ENCODE data around the gene RNF145. TPM values are rescaled to one million over a fixed set of nuclear protein-coding genes. Genes with fewer than 3 reads are reported as not detected.
"Not testable (repeated sequence)": the region's sequence is repeated elsewhere in the genome, so short reads cannot be mapped to it uniquely, and the experiment has no call there.

RNF145 gene
- polyA plus RNA-seq, 2 donors = 26.2 to 48.6 TPM

DNA sequence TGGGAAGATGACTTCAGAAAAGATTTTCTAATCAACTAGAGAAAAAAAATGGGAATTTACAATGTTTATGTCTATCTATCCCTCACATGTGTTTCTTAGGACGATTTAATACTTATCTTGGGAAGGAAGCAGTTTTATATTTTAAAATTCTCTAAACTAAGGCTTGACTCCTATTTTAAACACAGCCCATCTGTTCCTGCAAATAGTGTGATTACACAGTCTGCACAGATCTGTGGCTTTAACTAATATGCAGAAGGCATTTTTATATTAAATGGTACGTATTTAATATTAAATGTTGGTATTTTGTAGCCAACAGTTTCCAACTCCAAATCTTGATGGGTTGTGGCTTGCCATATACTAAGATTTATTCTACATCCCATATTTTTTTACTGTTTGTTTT lies 56.5 kb downstream of the RNF145 start:
- WGBS, 2 donors = 74 to 75% methylated on average over 2 of the region's 2 CpGs
- H3K9me3 ChIP-seq (ENCODE audit: control insufficient read depth in 2 of 2, insufficient read depth in 1 of 2, low read depth in 1 of 2, low read length in 1 of 2) = no peaks in the 10 kb centered on the region
- H3K27ac ChIP-seq (ENCODE audit: low read depth in 2 of 2, low read length in 1 of 2) = no peak overlapping the region
- H3K27me3 ChIP-seq (ENCODE audit: control insufficient read depth in 1 of 2, insufficient read depth in 2 of 2, low read length in 2 of 2) = no peaks in the 10 kb centered on the region
- H3K4me3 ChIP-seq (ENCODE audit: low read depth in 1 of 2, low read length in 2 of 2) = no peak overlapping the region
- H3K4me1 ChIP-seq (ENCODE audit: control insufficient read depth in 2 of 2, insufficient read depth in 2 of 2, low read length in 1 of 2) = no peaks in the 10 kb centered on the region
- peaks cover 0 to 6% of the 10 kb centered on the region in 2 donors for H3K36me3 ChIP-seq (ENCODE audit: control insufficient read depth in 2 of 2, insufficient read depth in 2 of 2, low read length in 1 of 2)

DNA sequence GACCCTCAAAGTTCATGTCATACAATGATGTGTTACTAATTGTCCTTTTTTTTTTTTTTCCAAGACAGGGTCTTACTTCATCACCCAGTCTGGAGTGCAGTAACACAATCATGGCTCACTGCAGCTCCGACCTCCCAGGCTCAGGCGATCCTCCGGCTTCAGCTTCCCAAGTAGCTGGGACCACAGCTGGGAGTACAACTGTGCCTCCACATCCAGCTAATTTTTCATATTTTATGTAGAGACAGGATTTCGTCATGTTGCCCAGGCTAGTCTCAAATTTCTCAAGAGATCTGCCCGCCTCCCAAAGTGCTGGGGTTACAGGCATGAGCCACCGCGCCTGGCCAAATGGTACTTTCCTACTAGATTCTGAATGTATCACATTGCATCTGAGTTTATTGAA lies 60.3 kb downstream of the RNF145 start:
- Histone ChIP-seq H3K4me1 (ENCODE audit: control insufficient read depth in 2 of 2, insufficient read depth in 2 of 2, low read length in 1 of 2) (no peaks in the 10 kb centered on the region), H3K9me3 (ENCODE audit: control insufficient read depth in 2 of 2, insufficient read depth in 1 of 2, low read depth in 1 of 2, low read length in 1 of 2) (no peaks in the 10 kb centered on the region), H3K27ac (ENCODE audit: low read depth in 2 of 2, low read length in 1 of 2) (no peak overlapping the region), H3K27me3 (ENCODE audit: control insufficient read depth in 1 of 2, insufficient read depth in 2 of 2, low read length in 2 of 2) (no peaks in the 10 kb centered on the region), H3K36me3 (ENCODE audit: control insufficient read depth in 2 of 2, insufficient read depth in 2 of 2, low read length in 1 of 2) (no peaks in the 10 kb centered on the region), H3K4me3 (ENCODE audit: low read depth in 1 of 2, low read length in 2 of 2) (no peak overlapping the region)
- WGBS, 2 donors = 89 to 91% methylated on average over 7 of the region's 7 CpGs

DNA sequence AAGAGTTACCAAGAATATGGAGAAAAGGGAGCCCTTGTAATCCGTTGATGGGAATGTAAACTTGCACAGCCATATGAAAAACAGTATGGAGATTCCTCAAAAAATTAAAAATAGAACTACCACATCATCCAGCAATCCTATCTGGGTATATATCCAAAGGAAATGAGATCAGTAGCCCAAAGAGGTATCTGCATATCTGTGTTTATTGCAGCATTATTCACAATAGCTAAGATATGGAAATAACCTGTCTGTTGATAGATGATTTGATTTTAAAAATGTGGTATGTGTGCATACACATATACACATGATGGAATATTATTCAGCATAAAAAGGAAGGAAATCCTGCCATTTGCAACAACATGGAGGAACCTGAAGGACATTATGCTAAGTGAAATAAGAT lies 61.4 kb downstream of the RNF145 start:
- Histone ChIP-seq H3K9me3 (ENCODE audit: control insufficient read depth in 2 of 2, insufficient read depth in 1 of 2, low read depth in 1 of 2, low read length in 1 of 2) (no peaks in the 10 kb centered on the region), H3K4me3 (ENCODE audit: low read depth in 1 of 2, low read length in 2 of 2) (no peak overlapping the region), H3K27ac (ENCODE audit: low read depth in 2 of 2, low read length in 1 of 2) (no peak overlapping the region), H3K27me3 (ENCODE audit: control insufficient read depth in 1 of 2, insufficient read depth in 2 of 2, low read length in 2 of 2) (no peaks in the 10 kb centered on the region), H3K36me3 (ENCODE audit: control insufficient read depth in 2 of 2, insufficient read depth in 2 of 2, low read length in 1 of 2) (no peaks in the 10 kb centered on the region), H3K4me1 (ENCODE audit: control insufficient read depth in 2 of 2, insufficient read depth in 2 of 2, low read length in 1 of 2) (no peaks in the 10 kb centered on the region)
- WGBS, 2 donors = 54 to 68% methylated on average over 1 of the region's 1 CpG

DNA sequence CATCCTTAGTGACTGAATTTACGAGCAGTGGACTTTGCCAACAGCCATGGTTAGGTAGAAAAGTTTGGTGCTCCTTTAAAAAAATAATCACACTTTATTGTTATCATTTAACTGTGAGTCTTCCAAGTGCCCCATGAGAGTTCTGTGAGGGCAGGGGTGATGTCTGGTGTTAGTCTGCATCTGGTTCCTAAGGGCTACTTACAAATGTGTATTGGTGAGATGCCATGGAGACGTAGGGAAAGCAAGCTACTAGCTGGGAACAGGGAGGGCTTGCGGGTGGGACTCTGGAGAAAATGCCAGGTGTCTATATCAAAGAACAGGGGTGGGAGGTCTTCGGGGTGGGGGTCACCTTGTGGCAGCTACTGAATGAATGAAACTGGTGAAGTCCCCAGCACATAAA lies 62.5 kb downstream of the RNF145 start:
- WGBS, 2 donors = 54 to 78% methylated on average over 4 of the region's 4 CpGs

DNA sequence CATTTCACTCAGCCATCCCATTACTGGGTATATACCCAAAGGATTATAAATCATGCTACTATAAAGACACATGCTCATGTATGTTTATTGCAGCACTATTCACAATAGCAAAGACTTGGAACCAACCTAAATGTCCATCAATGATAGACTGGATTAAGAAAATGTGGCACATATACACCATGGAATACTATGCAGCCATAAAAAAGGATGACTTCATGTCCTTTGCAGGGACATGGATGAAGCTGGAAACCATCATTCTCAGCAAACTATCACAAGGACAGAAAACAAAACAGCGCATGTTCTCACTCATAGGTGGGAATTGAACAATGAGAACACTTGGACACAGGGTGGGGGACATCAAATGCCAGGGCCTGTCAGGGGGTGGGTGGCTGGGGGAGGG lies 64.2 kb downstream of the RNF145 start:
- WGBS, 2 donors = 94 to 96% methylated on average over 1 of the region's 1 CpG
- H3K9me3 ChIP-seq (ENCODE audit: control insufficient read depth in 2 of 2, insufficient read depth in 1 of 2, low read depth in 1 of 2, low read length in 1 of 2); H3K4me3 ChIP-seq (ENCODE audit: low read depth in 1 of 2, low read length in 2 of 2); H3K27ac ChIP-seq (ENCODE audit: low read depth in 2 of 2, low read length in 1 of 2); H3K27me3 ChIP-seq (ENCODE audit: control insufficient read depth in 1 of 2, insufficient read depth in 2 of 2, low read length in 2 of 2); H3K4me1 ChIP-seq (ENCODE audit: control insufficient read depth in 2 of 2, insufficient read depth in 2 of 2, low read length in 1 of 2); H3K36me3 ChIP-seq (ENCODE audit: control insufficient read depth in 2 of 2, insufficient read depth in 2 of 2, low read length in 1 of 2): not testable (repeated sequence)

More for the DNA sequence above, 62.5 kb downstream of the RNF145 start:
- no peaks in the 10 kb centered on the region for H3K36me3 ChIP-seq (ENCODE audit: control insufficient read depth in 2 of 2, insufficient read depth in 2 of 2, low read length in 1 of 2)
- H3K4me1 ChIP-seq (ENCODE audit: control insufficient read depth in 2 of 2, insufficient read depth in 2 of 2, low read length in 1 of 2) = no peaks in the 10 kb centered on the region
- no peak overlapping the region for H3K27ac ChIP-seq (ENCODE audit: low read depth in 2 of 2, low read length in 1 of 2)
- H3K27me3 ChIP-seq (ENCODE audit: control insufficient read depth in 1 of 2, insufficient read depth in 2 of 2, low read length in 2 of 2) = no peaks in the 10 kb centered on the region
- no peaks in the 10 kb centered on the region for H3K9me3 ChIP-seq (ENCODE audit: control insufficient read depth in 2 of 2, insufficient read depth in 1 of 2, low read depth in 1 of 2, low read length in 1 of 2)
- no peak overlapping the region for H3K4me3 ChIP-seq (ENCODE audit: low read depth in 1 of 2, low read length in 2 of 2)

DNA sequence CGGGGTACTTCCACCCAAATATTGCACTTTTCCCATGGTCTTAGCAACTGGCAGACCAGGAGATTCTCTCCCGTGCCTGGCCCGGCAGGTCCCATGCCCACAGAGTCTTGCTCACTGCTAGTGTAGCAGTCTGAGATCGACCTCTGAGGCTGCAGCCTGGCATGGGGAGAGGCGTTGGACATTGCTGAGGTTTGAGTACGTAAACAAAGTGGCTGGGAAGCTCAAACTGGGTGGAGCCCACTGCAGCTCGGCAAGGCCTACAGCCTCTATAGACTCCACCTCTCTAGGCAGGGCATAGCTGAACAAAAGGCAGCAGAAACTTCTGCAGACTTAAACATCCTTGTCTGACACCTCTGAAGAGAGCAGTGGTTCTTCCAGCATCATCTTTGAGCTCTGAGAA lies 69.6 kb downstream of the RNF145 start:
- no peaks in the 10 kb centered on the region for H3K36me3 ChIP-seq (ENCODE audit: control insufficient read depth in 2 of 2, insufficient read depth in 2 of 2, low read length in 1 of 2)
- 77 to 78% methylated on average over 7 of the region's 7 CpGs for WGBS, 2 donors

DNA sequence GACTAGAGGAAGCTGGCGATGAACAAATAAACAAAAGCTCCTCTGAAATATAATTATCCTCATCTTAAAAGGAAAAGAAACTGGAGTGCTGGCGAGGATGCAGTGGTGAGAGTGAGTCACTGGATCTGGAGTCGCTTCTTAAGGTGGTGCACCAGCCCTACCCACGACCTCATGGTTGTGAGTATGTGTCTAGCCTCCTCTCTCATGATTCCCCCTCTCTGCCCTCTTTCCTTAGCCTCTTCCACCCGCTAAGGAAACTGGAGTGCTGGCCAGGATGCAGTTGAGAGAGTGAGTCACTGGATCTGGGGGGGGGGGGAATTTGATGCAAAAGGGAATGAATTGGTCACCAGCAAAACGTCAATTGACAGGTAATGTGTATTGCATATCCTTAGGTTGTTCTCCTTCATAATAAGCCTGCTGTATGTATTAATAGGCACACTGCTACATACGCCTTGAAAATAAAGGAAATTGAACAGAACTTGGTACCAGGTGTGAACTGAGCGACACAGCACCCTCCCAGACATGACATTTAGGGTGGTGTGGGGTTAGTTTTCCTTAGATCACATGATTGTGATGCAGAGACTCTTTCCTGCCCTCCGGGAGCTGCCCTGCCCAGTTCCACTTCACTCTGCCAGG lies 73.3 kb downstream of the RNF145 start:
- Histone ChIP-seq H3K36me3 (ENCODE audit: control insufficient read depth in 2 of 2, insufficient read depth in 2 of 2, low read length in 1 of 2) (no peaks in the 10 kb centered on the region), H3K27me3 (ENCODE audit: control insufficient read depth in 1 of 2, insufficient read depth in 2 of 2, low read length in 2 of 2) (no peaks in the 10 kb centered on the region), H3K4me3 (ENCODE audit: low read depth in 1 of 2, low read length in 2 of 2) (no peak overlapping the region), H3K4me1 (ENCODE audit: control insufficient read depth in 2 of 2, insufficient read depth in 2 of 2, low read length in 1 of 2) (no peaks in the 10 kb centered on the region), H3K9me3 (ENCODE audit: control insufficient read depth in 2 of 2, insufficient read depth in 1 of 2, low read depth in 1 of 2, low read length in 1 of 2) (no peaks in the 10 kb centered on the region), H3K27ac (ENCODE audit: low read depth in 2 of 2, low read length in 1 of 2) (no peak overlapping the region)
- WGBS, 2 donors = 36 to 47% methylated on average over 9 of the region's 9 CpGs

More for the DNA sequence above, 69.6 kb downstream of the RNF145 start:
- H3K4me3 ChIP-seq (ENCODE audit: low read depth in 1 of 2, low read length in 2 of 2) = no peak overlapping the region
- no peak overlapping the region for H3K27ac ChIP-seq (ENCODE audit: low read depth in 2 of 2, low read length in 1 of 2)
- no peaks in the 10 kb centered on the region for H3K27me3 ChIP-seq (ENCODE audit: control insufficient read depth in 1 of 2, insufficient read depth in 2 of 2, low read length in 2 of 2)
- no peaks in the 10 kb centered on the region for H3K4me1 ChIP-seq (ENCODE audit: control insufficient read depth in 2 of 2, insufficient read depth in 2 of 2, low read length in 1 of 2)
- no peaks in the 10 kb centered on the region for H3K9me3 ChIP-seq (ENCODE audit: control insufficient read depth in 2 of 2, insufficient read depth in 1 of 2, low read depth in 1 of 2, low read length in 1 of 2)

DNA sequence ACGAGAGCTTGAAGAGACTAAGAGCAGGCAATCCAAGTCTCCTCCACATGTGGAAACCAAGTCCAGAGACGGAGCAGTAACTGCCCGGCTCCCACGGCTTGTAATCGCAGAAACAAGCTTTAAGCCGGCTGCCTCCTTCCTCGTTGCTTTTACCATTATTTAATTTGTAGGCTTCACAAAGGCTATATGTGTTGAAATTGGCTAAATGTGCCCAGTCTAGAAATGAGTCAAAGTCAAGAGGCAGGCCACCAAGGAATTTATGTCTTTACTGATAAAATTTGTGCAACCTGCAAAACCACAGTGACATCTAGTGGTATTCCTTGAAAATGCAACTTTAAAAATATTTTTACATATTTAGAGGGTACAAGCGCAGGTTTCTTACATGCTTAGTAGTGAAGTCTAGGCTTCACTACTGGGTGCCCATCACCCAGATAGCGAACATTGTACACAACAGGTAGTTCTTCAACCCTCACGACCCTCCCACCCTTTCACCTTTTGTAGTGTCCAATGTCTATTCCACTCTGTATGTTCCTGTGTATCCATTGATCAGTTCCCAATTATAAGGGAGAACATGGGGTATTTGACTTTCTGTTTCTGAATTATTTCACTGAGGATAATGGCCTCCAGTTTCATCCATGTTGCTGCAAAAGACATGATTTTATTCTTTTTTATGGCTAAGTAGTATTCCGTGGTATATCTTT lies 76.2 kb downstream of the RNF145 start:
- Histone ChIP-seq H3K9me3 (ENCODE audit: control insufficient read depth in 2 of 2, insufficient read depth in 1 of 2, low read depth in 1 of 2, low read length in 1 of 2) (no peaks in the 10 kb centered on the region), H3K27ac (ENCODE audit: low read depth in 2 of 2, low read length in 1 of 2) (no peak overlapping the region), H3K4me1 (ENCODE audit: control insufficient read depth in 2 of 2, insufficient read depth in 2 of 2, low read length in 1 of 2) (no peaks in the 10 kb centered on the region), H3K27me3 (ENCODE audit: control insufficient read depth in 1 of 2, insufficient read depth in 2 of 2, low read length in 2 of 2) (no peaks in the 10 kb centered on the region), H3K36me3 (ENCODE audit: control insufficient read depth in 2 of 2, insufficient read depth in 2 of 2, low read length in 1 of 2) (no peaks in the 10 kb centered on the region), H3K4me3 (ENCODE audit: low read depth in 1 of 2, low read length in 2 of 2) (no peak overlapping the region)
- 36 to 40% methylated on average over 11 of the region's 11 CpGs for WGBS, 2 donors

DNA sequence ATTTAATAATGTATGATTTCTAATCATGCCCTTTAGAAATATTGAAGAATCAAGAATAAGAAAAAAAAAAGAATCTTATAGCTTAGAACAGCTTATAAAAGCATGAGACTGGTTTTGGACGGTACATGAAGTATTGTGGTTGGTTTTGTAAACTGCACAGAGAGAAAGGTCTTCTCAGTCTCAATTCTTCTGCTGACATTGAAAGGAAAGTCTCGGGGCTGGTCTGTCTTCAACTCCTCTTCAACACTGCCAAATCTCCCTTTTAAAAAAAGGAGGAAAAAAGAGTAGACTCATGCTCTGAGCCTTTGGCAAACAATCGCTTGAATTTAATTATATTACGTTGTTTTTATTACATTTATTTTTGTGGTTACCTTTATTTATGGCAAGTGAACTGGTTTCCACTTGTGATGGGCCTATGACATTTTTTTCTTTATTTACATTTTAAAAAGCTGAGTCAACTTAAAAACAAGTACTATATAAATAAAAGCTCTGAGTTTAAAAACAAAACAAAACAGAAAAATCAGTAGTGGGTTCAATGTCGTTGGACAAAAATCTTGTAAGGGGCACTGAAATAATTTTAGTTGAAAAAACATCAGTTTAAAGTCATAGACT lies 76.8 kb downstream of the RNF145 start:
- Histone ChIP-seq H3K27me3 (ENCODE audit: control insufficient read depth in 1 of 2, insufficient read depth in 2 of 2, low read length in 2 of 2) (no peaks in the 10 kb centered on the region), H3K27ac (ENCODE audit: low read depth in 2 of 2, low read length in 1 of 2) (no peak overlapping the region), H3K9me3 (ENCODE audit: control insufficient read depth in 2 of 2, insufficient read depth in 1 of 2, low read depth in 1 of 2, low read length in 1 of 2) (no peaks in the 10 kb centered on the region), H3K4me3 (ENCODE audit: low read depth in 1 of 2, low read length in 2 of 2) (no peak overlapping the region), H3K36me3 (ENCODE audit: control insufficient read depth in 2 of 2, insufficient read depth in 2 of 2, low read length in 1 of 2) (no peaks in the 10 kb centered on the region), H3K4me1 (ENCODE audit: control insufficient read depth in 2 of 2, insufficient read depth in 2 of 2, low read length in 1 of 2) (no peaks in the 10 kb centered on the region)
- 59% methylated on average over 5 of the region's 5 CpGs for WGBS, 2 donors

DNA sequence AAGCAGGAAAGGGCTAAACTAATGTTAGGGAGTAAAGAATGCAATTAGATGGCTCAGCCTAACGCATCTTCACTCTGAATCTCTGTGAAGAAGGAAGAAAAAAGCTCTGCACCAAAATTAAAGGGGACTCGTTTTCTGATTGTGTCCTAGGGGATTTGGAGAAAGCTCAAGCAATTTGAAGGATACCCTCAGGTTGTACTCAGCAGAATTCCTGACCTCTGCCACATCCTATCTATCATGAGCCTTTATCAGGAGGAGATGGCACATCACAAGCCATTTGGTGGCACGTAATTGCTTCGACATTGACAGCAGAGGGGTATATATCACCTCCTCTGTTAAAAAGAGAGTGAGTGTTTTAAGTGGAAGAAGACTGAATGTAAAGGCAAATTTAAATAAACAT lies 77.4 kb downstream of the RNF145 start:
- Histone ChIP-seq H3K36me3 (ENCODE audit: control insufficient read depth in 2 of 2, insufficient read depth in 2 of 2, low read length in 1 of 2) (no peaks in the 10 kb centered on the region), H3K9me3 (ENCODE audit: control insufficient read depth in 2 of 2, insufficient read depth in 1 of 2, low read depth in 1 of 2, low read length in 1 of 2) (no peaks in the 10 kb centered on the region), H3K4me3 (ENCODE audit: low read depth in 1 of 2, low read length in 2 of 2) (no peak overlapping the region), H3K27me3 (ENCODE audit: control insufficient read depth in 1 of 2, insufficient read depth in 2 of 2, low read length in 2 of 2) (no peaks in the 10 kb centered on the region), H3K27ac (ENCODE audit: low read depth in 2 of 2, low read length in 1 of 2) (no peak overlapping the region), H3K4me1 (ENCODE audit: control insufficient read depth in 2 of 2, insufficient read depth in 2 of 2, low read length in 1 of 2) (no peaks in the 10 kb centered on the region)
- 65 to 69% methylated on average over 4 of the region's 4 CpGs for WGBS, 2 donors

Data from esophagus (tissue), 2 donors.